NOMO-1 (cell line): Measurements from ENCODE around the gene GDPD4.

Experiments
- DNase-seq, 2 experiments: peaks; one replicate each; lab custom pipeline; 2025; ENCODE audit not compliant: unreplicated experiment in 2 of 2; lab: John Stamatoyannopoulos, UW

GDPD4 gene

GRCh38 chr11:77249427-77249826 is 52.1 kb downstream of the GDPD4 start:
- DNase-seq = no peak

DNA sequence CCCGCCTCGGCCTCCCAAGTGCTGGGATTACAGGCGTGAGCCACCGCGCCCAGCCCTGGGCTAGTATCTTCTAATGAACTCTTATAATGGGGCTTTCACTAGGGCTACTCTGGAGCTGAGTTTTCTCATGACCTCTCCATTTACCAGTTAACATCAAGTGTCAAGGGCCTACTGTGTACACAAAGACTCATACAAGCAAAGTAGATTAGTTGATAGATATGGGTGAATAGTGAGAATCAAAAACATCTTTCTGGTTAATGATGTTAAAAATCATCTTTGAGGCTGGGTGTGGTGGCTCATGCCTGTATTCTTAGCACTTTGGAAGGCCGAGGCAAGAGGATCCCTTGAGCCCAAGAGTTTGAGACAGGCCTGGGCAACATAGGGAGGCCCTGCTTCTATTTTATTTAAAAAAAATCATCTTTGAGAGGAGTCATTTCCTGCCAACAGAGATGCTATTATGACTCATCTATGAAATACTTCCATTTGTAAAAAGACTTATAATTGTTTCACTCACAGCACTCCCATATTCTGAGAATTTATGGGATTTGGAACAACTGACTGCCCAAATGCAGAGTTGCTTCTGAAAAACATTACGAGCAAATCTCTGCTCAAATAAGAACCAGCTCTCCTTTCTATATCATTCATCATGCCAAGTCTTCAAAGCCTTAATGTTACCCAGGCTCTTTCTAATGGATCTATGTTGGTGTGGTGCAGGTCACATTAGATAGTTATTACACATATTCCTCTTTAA is 57.0 kb downstream of the GDPD4 start:
- no peak for DNase-seq

DNA sequence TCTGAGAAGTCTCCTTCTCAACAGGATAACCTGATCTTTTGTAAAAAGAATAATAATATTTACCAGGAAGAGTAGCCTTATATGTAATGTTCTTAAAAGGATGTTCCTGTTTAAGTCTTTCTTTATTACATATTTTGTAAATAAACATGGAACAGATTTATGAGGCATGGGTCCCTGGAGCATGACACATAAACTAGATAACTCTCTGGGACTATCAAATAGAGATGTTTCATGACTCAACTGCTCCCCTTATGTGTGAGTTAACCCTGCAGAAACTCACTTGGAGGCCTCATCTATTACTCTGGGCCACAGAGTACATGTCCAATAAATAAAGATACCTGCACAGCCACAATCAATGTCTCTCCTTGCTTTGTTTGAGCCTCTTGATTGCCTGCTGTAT is 64.6 kb downstream of the GDPD4 start:
- DNase-seq = no peak

DNA sequence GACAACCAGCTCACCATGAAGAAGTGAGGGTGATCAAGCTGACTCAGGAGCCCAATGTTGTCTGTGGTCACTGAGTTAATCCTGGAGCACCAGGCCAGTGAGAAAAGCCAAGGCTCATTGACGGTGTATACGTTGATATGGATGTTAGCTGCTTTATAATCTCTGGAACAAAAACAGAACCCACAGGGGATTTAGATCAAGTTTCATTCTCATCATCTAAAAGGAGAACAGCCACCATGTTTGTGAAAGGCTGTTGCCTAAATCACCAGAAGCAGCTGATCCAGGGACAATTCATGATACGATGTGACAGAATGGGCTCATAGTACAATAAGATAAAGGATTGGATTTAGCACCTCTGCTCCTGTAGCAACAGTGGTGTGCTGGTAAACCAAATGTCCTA is 68.5 kb downstream of the GDPD4 start:
- no peak for DNase-seq

- no peak for DNase-seq
Measured at GRCh38 chr11:77232242-77232641, 69.2 kb downstream of the GDPD4 start.

GRCh38 chr11:77231800-77232199 is 69.7 kb downstream of the GDPD4 start:
- DNase-seq = no peak

- no peak for DNase-seq
Measured at GRCh38 chr11:77230878-77231605, 70.4 kb downstream of the GDPD4 start.

DNA sequence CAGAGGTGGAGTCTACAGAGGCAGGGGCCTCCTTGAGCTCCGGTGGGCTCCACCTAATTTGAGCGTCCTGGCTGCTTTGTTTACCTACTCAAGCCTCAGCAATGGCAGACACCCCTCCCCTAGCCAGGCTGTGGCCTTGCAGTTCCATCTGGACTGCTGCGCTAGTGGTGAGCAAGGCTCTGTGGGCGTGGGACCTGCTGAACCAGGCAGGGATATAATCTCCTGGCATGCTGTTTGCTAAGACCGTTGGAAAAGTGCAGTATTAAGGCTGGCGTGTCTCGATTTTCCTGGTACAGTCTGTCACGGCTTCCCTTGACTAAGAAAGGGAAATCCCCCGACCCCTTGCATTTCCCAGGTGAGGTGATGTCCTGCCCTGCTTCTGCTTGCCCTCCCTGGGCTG is 77.7 kb downstream of the GDPD4 start:
- no peak for DNase-seq

GRCh38 chr11:77217156-77217555 is 84.3 kb downstream of the GDPD4 start:
- peak in 1 of 2 experiments; percentile 37 for DNase-seq

DNA sequence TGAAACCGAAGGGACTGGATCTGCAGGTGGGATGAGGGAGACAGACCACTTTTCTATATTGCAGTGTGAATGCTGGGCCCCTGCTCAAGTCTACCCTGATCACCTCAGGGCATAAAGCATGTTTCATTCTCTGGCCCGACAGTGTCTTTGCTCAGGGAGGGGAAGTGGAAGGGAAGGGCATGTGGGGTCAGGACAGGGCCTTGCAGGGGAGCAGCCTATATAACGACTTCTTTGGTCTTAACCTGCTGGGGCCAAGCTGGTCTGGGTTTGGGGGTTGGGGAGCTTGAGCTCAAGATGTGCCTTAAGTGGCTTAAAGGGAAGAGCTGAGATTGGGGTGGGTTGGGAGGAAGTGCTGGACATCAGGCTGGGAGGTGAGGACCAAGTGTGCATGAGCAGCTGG is 86.4 kb downstream of the GDPD4 start:
- no peak for DNase-seq

GRCh38 chr11:77214557-77214956 is 86.9 kb downstream of the GDPD4 start:
- no peak for DNase-seq

DNA sequence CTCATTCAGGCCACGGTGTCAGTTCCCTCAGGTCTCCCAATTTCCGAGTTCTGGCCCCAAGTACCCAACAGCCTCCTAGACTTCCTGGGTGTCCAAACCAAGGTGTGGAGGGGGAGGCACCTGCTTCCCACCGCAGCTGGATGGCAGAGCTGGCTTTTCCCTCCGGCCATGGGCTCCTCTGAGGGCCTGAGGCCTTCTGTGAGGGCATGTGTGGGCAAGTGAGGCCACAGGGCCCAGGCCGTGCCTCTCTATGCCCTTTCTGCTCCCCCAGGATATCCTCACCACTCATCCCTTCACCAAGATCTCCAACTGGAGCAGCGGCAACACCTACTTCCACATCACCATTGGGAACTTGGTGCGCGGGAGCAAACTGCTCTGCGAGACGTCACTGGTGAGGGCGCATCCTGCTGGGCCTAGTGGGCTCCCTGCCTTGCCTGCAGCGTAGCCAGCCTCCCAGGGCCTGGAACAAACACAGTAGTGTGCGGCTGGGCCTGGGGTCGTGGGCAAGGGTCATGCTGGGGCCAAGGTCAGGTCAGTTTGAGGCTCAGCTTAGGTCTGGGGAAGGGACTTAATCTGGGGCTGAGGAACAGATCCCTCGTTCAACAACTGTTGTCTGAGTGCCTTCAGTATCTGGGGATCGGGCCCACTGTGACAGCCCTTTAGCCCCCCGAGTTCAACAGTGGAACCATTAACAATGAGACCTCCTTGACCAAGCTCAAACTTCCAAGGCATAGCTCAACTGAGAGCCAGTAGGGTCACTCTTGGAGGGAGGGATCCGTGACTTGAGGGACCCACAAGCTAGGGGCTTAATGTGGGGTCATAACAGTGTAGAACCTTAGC is 87.7 kb downstream of the GDPD4 start:
- DNase-seq = no peak

GRCh38 chr11:77213029-77213579 is 88.4 kb downstream of the GDPD4 start:
- DNase-seq = no peak

- DNase-seq = no peak
Measured at GRCh38 chr11:77212314-77213007, 89.0 kb downstream of the GDPD4 start.

GRCh38 chr11:77211594-77212251 is 89.8 kb downstream of the GDPD4 start:
- no peak for DNase-seq

DNA sequence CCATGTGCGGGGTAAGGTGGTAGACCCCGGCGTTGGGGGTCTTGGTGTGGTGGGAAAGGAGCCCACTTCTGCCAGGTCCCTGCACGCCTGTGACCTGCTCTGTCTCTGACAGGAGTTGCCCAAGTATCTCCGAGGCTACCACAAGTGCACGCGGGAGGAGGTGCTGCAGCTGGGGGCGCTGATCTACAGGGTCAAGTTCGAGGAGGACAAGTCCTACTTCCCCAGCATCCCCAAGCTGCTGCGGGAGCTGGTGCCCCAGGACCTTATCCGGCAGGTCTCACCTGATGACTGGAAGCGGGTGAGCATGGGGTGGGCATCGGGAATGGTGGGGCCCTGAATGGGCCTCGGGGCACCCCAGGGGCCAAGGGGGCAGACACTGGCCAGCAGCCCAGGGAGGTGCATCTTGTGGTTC is 90.4 kb downstream of the GDPD4 start:
- DNase-seq = no peak

DNA sequence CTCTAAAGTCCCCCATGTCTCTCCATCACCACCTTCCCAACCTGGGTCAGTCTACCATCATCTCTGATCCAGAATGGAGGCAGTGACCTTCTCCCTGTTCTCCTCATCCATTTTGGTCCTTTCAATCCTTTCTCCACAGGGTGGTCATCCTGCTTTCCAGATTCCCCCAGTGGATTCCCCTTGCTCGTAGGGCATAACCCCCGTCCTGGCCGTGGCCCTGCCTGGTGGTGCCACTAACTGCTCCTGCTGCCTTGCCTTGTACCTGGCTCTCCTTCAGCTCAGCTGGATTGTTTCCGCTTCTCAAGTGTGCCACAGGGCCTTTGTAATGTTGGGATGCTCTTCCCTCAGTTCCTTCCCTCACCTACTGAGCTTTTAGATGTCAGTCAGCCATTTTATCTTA is 91.8 kb downstream of the GDPD4 start:
- DNase-seq = no peak

GRCh38 chr11:77208535-77208934 is 93.0 kb downstream of the GDPD4 start:
- DNase-seq = no peak

DNA sequence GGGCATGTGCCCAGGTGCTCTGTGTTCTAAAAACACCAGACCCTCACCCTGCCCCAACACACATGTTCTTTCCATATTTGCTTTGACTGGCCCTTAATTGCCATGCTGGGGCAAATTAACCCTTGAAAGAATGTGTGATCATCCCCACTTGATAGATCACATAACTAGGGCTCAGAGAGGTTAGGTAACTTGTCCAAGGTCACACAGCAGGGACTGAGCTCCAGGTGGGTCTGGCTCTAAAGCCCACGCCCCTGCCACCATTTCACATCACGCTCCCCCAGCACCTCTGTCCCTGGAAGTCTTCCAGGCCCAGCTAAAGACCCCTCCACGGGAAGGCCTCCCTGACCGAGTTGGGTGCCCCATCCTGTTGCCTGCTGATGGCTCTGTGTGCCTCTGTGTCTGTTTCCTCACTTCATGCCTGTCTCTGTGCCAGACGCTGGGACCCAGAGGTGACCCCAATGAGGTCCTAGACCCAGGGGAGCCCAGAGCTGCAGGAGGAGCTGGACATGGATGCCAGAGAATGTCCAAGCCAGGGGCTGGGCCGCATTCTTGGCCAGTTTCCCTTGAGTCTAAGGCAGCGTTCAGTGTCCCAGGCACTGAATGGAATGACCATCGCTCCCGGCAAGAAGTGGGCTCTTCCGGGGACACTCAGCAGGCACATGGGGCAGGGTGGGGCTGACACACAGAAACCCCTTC is 93.7 kb downstream of the GDPD4 start:
- no peak for DNase-seq
